IPS-18c (cell line): ENCODE results near the gene VPS37B.

Experiments
- H3K4me3 ChIP-seq: 2 replicates; pipeline ENCODE4 v1.7.0; 2013; ENCODE audit warnings: low read depth, mild to moderate bottlenecking, low read length, moderate library complexity; ENCODE audit not compliant: insufficient read depth
- H3K9me3 ChIP-seq: one replicate; pipeline ENCODE4 v1.6.1; 2013; ENCODE audit warnings: mild to moderate bottlenecking, low read length, moderate library complexity; ENCODE audit not compliant: control insufficient read depth, insufficient read depth

The VPS37B gene

DNA sequence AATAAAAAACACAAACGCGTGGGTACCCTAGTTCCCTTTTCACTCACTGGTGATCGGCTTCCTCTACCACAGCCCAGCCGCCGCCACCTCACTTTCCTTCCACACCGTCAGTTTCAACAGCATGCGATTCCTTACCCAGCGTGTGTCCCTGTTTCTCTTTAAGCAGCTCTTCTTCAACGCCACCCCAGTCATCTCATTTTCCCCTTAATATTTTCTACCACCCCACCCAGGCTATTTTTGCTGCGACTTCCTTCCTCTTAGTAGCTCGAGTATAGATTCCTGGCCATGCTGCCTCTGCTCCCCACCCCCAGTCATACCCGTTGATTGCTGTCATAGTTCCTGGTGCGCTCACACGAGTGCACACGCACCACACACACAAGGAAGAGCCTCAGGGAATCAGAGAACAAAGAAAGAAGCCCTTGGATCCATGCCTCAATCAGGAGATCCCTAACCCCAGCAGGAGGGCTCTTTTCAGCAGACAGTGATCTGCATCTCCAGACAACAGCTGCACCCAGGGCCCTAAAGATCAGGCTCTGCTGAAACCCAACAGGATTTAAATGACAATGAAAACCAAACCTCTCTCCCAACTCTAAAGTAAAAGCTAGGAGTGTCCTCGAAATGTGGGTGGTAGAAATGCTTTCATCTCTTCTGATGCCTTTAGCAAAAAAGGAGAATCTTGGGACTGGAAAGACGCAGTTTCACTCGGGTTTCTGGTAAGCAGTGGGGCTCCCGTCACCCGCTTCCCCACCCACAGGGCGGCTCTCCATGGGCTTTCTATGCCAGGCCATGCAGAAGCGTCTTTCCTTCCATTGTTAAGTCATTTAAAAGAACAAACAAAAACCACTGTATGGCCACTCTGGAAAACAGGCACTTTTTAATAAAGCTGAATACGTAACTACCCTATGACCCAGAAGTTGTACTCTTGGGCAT is 23.8 kb downstream of the VPS37B start:
- Histone ChIP-seq H3K4me3 (no peak overlapping the region), H3K9me3 (no peaks in the 10 kb centered on the region)

DNA sequence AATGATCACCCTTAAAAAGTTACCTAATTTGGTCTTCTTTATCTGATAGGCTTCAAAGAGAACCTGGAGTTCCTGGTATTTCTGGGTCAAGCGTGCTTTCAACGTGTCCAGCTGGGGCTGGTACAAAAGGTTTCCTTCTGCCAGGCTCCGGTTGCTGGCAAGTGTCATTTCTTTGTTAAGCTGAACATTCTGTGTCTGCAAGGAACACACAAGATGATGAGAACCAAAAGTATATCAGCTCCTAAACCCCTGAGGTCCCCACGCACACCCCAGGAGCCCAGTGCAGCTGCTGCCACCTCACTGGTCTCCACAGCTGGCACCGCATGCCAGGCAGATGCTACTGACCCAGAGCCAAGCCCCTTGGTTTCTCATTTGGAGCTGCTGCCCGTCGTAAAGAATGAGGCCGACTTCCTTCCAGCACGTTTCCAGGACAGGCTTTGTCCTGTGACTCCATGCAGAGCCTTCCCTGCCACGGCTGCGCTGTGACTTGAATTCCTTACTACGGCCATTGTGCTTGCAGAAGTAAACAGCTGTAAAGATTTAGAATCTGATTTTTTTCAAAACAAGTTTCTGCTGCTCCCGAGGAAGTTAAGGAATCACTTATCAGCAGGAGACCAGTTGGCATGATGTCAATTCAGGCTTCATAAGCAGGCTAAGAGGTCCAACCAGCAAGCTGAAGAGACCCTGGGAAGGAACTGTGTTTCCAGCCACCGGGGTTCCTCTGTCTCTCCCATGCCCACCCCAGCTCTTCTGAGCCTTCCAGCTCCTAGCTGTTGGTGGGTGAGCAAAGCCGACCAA is 24.9 kb downstream of the VPS37B start:
- Histone ChIP-seq H3K4me3 (no peak overlapping the region), H3K9me3 (no peaks in the 10 kb centered on the region)

DNA sequence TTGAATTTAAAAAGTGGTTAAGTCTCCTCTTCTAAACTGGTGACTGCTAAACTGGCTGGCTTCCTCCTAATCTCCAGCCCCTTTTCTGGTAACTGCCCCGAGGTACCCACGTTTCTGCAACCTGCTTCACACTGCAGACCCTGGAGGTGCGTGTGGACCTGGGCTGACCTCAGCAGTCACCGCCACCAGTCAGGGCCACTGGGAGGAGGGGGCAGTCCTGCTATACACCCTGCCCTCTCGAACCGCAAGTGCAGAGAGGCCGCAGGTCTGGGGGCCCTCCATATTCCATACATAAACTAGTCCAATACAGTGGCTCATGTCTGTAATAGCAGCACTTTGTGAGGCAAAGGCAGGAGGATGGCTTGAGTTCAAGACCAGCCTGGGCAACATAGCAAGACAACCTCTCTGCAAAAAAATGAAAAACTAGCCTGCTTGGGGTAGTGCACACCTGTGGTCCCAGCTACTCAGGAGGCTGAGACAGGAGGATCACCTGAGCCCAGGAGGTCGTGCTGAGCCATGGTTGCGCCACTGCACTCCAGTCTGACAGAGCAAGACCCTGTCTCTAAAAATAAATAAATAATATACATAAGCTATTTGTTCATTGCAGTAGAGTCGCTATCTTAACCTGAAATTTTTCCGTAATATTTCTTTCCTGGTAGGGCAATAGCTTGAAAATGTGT is 25.6 kb downstream of the VPS37B start:
- no peaks in the 10 kb centered on the region for H3K9me3 ChIP-seq
- no peak overlapping the region for H3K4me3 ChIP-seq

DNA sequence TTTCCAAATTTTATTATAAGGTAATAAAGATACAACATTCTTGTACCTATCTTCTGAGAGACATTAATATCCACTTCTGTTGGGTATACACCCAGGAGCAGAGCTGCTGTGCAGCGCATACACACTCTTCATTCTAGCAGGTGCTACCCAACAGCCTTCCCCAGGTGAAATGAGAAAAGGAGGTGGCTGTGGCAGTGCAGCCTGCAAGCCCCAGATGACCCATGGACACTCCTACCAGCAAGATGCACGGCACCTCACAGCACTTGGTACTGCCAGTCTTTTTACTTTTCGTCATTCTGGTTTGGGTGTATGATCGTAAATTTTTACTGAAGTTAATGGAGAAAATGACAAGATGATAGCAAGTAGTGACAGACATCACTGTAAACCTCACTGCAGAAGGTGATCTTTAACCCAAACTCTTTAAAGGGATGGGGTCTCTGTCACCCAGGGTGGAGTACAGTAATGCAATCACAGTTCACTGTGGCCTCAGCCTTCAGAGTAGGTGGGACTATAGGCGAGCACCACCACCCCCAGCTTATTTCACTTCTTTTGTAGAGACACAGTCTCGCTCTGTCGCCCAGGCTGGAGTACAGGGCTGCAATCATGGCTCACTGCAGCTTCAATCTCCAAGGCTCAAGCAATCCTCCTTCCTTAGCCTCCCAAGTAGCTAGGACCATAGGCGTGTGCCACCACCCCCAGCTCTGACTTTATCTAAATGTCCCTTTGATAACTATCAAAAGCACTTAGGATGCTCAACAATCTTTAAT is 26.5 kb downstream of the VPS37B start:
- H3K4me3 ChIP-seq: no peak overlapping the region
- no peaks in the 10 kb centered on the region for H3K9me3 ChIP-seq

GRCh38 chr12:122868471-122869177 is 27.3 kb downstream of the VPS37B start:
- H3K4me3 ChIP-seq: no peak overlapping the region
- no peaks in the 10 kb centered on the region for H3K9me3 ChIP-seq

DNA sequence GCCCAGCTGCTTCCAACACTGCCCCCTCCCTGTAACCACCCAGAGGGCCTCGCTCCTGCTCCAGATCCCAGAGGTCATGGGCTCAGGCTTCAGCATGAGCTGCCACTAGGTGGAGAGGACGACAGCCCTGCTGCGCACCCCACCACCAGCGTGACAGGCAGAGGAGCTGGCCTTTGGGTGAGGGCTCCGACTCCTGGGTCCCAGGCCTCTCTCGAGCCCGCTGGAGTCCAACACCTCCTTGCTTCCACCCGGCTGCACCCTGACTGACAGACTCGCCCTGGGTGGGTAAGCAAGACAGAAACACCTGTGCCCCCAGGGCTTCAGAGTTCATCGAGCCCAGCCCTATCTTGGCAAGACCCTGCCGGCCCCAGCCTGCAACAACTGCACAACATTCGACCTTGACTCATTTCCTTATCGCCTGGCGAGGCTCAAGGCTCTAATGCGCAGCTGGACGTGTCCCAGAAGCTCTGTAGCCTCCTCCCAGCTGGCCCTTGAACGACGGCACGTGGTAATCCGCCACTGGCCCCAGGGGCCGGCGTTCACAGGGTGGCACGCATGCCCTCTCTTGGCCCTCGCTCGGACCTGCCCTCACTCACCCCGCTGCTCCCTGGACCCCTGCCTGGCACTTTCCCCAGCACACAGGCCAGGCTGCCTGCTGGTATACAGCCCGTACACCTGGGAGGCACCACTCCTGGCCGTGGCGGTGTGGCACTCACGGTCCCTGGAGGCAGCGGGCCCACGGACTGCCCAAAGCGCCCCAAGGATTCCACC is 28.0 kb downstream of the VPS37B start:
- H3K4me3 ChIP-seq: no peak overlapping the region

GRCh38 chr12:122866950-122867607 is 28.8 kb downstream of the VPS37B start:
- no peaks in the 10 kb centered on the region for H3K9me3 ChIP-seq
- no peak overlapping the region for H3K4me3 ChIP-seq

More for the DNA sequence above, 28.0 kb downstream of the VPS37B start:
- H3K9me3 ChIP-seq: no peaks in the 10 kb centered on the region

- no peak overlapping the region for H3K4me3 ChIP-seq
- no peaks in the 10 kb centered on the region for H3K9me3 ChIP-seq
Observed at GRCh38 chr12:122866379-122866778, 29.5 kb downstream of the VPS37B start.

DNA sequence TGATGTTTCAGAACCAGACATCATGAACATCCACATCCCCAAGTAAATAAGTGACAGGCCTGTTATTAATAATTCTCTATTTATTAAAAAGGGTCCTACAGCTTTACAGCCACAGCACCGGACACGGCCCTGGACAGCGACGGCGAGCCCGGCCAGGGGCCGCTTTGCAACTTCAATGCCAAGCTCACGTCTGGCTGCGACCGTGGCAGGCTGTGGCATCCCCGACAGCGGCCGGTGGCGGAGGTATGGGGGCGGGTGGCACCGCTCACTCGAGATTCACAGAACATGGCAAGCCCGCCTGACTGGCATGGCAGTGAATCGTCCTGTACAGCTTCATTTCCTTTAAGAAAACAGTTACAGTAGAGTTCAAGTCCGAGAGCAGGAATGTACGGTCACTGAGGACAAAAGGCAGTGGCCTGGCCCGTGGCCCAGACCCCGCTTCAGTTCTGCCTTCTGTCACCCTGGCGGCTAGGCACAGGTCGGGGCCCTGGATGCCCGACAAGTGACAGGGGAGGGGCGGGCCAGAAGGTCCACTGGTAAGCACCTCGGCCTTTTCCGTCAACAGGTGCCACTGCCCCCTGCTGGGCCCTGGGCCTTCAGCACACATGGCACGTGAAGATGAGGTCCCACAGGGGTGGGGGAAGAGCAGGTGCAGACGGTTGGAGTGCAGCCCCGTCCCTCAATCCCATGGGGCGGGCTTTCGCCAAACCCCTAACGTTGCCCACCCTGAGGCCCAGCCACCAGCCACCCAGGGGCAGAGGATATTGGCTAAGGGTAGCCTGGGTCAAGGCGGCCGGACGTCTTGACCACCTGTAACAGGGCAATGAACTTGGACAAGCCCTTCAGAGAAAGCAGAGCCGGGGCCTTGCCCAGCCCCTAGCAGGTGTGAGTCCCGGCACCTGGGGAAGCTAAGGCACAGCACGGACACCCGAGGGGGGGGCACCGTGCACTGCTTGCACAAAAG is 30.4 kb downstream of the VPS37B start:
- Histone ChIP-seq H3K4me3 (no peak overlapping the region), H3K9me3 (no peaks in the 10 kb centered on the region)

- Histone ChIP-seq H3K9me3 (no peaks in the 10 kb centered on the region), H3K4me3 (no peak overlapping the region)
Observed at GRCh38 chr12:122864894-122865253, 31.1 kb downstream of the VPS37B start.

DNA sequence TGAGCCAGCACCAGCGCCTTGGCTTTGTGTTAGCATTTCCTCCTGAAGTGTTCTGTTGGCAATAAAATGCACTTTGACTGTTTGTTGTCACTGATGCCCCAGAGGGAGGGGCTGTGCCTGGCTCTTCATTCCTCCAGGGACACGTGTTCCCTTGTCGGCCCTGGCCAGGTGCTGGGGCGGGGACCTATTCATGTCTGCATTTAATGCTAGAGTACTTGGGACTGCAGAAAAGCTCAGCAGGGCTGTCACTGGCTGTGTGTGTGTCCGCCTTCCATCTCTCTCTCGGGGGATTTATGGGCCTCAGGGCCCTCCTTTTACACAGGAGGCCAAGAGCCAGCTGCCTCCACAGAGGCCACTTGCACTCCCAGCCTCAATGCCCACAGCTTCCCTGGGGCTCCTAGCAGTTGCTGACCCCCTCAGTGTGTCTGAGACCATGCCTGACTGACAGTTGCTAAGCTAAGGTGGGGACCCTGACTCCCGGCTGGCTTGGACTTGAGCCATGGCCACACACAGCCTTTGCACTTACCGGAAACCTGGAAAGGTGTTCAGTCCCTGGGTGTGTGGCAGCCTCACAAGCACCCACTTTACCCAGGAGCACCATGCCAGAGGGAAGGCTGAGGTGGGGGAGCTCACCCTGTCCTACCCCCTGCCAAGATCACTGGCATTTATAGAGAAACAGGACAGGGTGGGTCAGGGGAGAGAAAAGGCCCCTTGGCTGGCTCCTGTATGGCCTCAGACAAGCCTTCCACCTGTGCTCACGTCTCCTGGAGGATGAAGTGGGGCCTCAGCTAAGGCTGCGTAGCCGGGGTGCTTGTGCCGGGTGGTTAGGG is 32.8 kb downstream of the VPS37B start:
- no peak overlapping the region for H3K4me3 ChIP-seq
- H3K9me3 ChIP-seq: no peaks in the 10 kb centered on the region

- Histone ChIP-seq H3K4me3 (no peak overlapping the region), H3K9me3 (no peaks in the 10 kb centered on the region)
Observed at GRCh38 chr12:122862110-122862634, 33.8 kb downstream of the VPS37B start.

GRCh38 chr12:122861587-122861970 is 34.3 kb downstream of the VPS37B start:
- Histone ChIP-seq H3K9me3 (no peaks in the 10 kb centered on the region), H3K4me3 (no peak overlapping the region)
